ENCODE measurements around the gene TMEM128.
A peak's percentile ranks its signal among the peaks of the same experiment; 100 is the strongest.

Gene TMEM128

DNA sequence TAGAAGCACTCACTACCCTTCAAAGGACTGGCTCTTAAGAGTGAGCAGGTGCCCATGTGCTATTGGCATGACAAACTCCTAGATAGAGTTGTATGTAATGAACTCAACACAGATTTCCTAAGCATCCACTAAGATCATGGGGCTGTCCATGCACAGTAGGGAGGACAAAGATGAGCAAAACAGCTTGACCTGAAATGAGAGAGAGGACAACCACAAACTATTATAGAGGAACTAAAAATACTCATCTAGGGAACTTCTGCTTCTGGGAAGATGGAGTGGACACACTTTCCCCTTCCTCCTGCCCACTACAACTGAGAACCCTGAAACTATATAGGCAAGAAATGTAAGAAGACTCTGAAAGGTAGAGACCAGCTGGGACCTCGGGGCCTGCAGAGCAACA, 20.8 kb upstream of the TMEM128 start:
- 100% methylated on average over 1 of the region's 1 CpG for WGBS
- no peak overlapping the region for H2BK5ac ChIP-seq (ENCODE audit: low read depth, low read length, poor library complexity, severe bottlenecking)
- H2BK12ac ChIP-seq (ENCODE audit: low read length in 2 of 2) = no peak overlapping the region
- H2BK15ac ChIP-seq (ENCODE audit: low read depth, poor library complexity, severe bottlenecking) = no peak overlapping the region
- H2AFZ ChIP-seq (ENCODE audit: low read depth, low read length) = no peak overlapping the region
- H4K91ac ChIP-seq (ENCODE audit: low read length) = no peak overlapping the region
- H4K8ac ChIP-seq (ENCODE audit: low read length) = no peak overlapping the region
- H3K18ac ChIP-seq (ENCODE audit: low read depth in 1 of 2, low read length in 2 of 2) = no peak overlapping the region
- no peak overlapping the region for H2AK5ac ChIP-seq (ENCODE audit: low read length, severe bottlenecking)
- H3K4me1 ChIP-seq (ENCODE audit: control insufficient read depth, insufficient read depth, low read depth, low read length) = no peaks in the 10 kb centered on the region
- H3K79me1 ChIP-seq (replicated peaks; ENCODE audit: low read length, poor library complexity, severe bottlenecking) = peaks cover 2% of the 10 kb centered on the region
- H3K27me3 ChIP-seq (ENCODE audit: control insufficient read depth in 1 of 2, insufficient read depth in 1 of 2, low read length in 2 of 2) = no peaks in the 10 kb centered on the region
- no peak for DNase-seq
- no peak overlapping the region for H3K14ac ChIP-seq (ENCODE audit: low read length in 2 of 2)
- H2BK120ac ChIP-seq (ENCODE audit: low read depth, low read length) = no peak overlapping the region
- H3K9ac ChIP-seq (ENCODE audit: low read length) = no peak overlapping the region
- H3K4me2 ChIP-seq (ENCODE audit: low read length, poor library complexity, severe bottlenecking) = no peak overlapping the region
- H3K27ac ChIP-seq (ENCODE audit: low read length, poor library complexity, severe bottlenecking) = no peak overlapping the region
- H3K4ac ChIP-seq (ENCODE audit: low read depth in 1 of 2, low read length in 2 of 2) = no peak overlapping the region
- H3K23ac ChIP-seq (ENCODE audit: low read length in 2 of 2) = no peak overlapping the region
- H3K4me3 ChIP-seq (ENCODE audit: insufficient read depth in 1 of 2, low read depth in 1 of 2, low read length in 2 of 2) = no peak overlapping the region
- H3K9me3 ChIP-seq (ENCODE audit: control insufficient read depth, low read length) = no peaks in the 10 kb centered on the region
- peaks cover 20 to 54% of the 10 kb centered on the region in 2 experiments for H3K36me3 ChIP-seq (ENCODE audit: control insufficient read depth in 1 of 2, insufficient read depth in 2 of 2, low read depth in 1 of 2, low read length in 2 of 2)

DNA sequence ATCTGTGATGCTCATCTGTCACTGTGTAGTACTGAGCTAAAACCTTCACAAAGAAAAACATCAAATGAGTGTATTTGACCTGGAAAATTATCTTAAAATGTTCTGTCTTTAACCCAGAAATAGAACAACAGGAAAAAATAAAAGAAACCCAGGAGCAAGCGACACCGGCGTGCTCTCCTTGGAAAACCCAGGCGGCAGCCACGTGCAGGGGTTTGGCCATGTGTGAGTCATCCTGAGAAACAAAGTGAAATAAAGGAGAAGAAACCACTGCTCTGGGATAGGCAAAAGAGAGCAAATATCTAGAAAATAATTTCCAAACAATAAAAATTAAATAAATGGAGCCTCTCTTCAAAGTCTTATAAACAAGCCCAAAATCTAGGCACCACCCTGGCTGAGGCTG, 20.0 kb upstream of the TMEM128 start:
- no peak overlapping the region for H3K27ac ChIP-seq (ENCODE audit: low read length, poor library complexity, severe bottlenecking)

DNA sequence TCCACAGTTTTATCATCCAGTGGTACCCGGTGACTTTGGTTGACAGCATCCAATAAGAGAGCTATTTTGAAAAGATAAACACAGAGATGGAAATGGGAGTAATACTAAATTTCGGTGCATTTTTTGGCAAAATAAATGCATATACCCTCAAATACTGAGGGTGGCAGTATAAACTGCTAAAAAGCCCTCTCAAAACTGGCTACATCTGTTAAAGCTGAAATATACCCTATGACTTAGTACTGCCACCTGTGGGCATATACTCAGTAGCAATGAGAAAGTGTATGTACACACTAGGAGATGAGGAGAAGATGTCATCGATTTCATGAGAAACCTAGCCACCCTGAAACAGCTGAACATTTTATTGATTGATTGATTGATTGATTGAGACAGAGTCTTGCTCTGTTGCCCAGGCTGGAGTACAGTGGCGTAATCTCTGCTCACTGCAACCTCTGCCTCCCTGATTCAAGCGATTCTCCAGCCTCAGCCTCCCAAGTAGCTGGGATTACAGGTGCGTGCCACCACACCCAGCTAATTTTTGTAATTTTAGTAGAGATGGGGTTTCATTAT, 12.2 kb upstream of the TMEM128 start:
- no peak overlapping the region for H3K27ac ChIP-seq (ENCODE audit: low read length, poor library complexity, severe bottlenecking)
- WGBS = 92% methylated on average over 5 of the region's 6 CpGs

More for the DNA sequence above, 20.0 kb upstream of the TMEM128 start:
- WGBS = no CpG with 5 or more reads among the region's 5 CpGs
- Histone ChIP-seq H3K4me2 (ENCODE audit: low read length, poor library complexity, severe bottlenecking) (no peak overlapping the region), H3K4ac (ENCODE audit: low read depth in 1 of 2, low read length in 2 of 2) (no peak overlapping the region), H4K91ac (ENCODE audit: low read length) (no peak overlapping the region), H2AK5ac (ENCODE audit: low read length, severe bottlenecking) (no peak overlapping the region), H4K8ac (ENCODE audit: low read length) (no peak overlapping the region), H2AFZ (ENCODE audit: low read depth, low read length) (no peak overlapping the region), H3K79me1 (replicated peaks; ENCODE audit: low read length, poor library complexity, severe bottlenecking) (no peaks in the 10 kb centered on the region), H2BK5ac (ENCODE audit: low read depth, low read length, poor library complexity, severe bottlenecking) (no peak overlapping the region), H2BK120ac (ENCODE audit: low read depth, low read length) (no peak overlapping the region), H2BK15ac (ENCODE audit: low read depth, poor library complexity, severe bottlenecking) (no peak overlapping the region), H3K9ac (ENCODE audit: low read length) (no peak overlapping the region), H2BK12ac (ENCODE audit: low read length in 2 of 2) (no peak overlapping the region), H3K4me1 (ENCODE audit: control insufficient read depth, insufficient read depth, low read depth, low read length) (no peaks in the 10 kb centered on the region), H3K27me3 (ENCODE audit: control insufficient read depth in 1 of 2, insufficient read depth in 1 of 2, low read length in 2 of 2) (peaks cover 0 to 4% of the 10 kb centered on the region in 2 experiments), H3K4me3 (ENCODE audit: insufficient read depth in 1 of 2, low read depth in 1 of 2, low read length in 2 of 2) (no peak overlapping the region), H3K18ac (ENCODE audit: low read depth in 1 of 2, low read length in 2 of 2) (no peak overlapping the region), H3K36me3 (ENCODE audit: control insufficient read depth in 1 of 2, insufficient read depth in 2 of 2, low read depth in 1 of 2, low read length in 2 of 2) (peaks cover 13 to 46% of the 10 kb centered on the region in 2 experiments), H3K9me3 (ENCODE audit: control insufficient read depth, low read length) (no peaks in the 10 kb centered on the region), H3K14ac (ENCODE audit: low read length in 2 of 2) (no peak overlapping the region), H3K23ac (ENCODE audit: low read length in 2 of 2) (no peak overlapping the region)
- DNase-seq = peak; percentile 24

DNA sequence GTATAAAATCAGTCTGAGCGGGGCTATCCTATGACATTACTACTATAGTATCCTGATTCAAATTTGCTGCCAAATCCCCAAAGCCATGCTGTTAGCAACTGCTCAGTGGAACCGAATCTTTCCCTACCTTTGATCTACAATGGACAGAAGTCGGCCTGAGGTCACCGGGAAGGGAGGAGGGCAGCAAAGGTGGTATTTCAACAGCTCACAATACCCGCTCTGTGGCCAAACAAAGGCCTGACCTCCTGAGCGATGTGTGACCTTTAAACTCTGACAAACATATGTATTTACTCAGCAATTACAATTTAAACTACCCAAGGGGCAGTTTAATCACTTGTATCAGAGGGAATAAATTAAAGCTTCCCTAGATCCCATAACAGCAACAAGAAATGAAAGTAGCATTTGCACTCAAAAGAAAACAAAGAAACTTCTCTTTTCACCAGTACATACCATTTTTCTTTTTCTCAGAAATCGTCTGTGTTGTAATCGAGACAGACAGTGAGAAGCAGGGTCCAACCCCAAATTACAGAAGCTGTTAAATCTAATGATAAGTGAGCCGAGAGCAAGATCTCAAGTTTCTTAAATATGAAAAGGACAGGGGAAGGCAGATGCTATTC, 11.6 kb upstream of the TMEM128 start:
- no peaks in the 10 kb centered on the region for H3K36me3 ChIP-seq (ENCODE audit: control insufficient read depth in 1 of 2, insufficient read depth in 2 of 2, low read depth in 1 of 2, low read length in 2 of 2)

More for the DNA sequence above, 12.2 kb upstream of the TMEM128 start:
- Histone ChIP-seq H4K8ac (ENCODE audit: low read length) (no peak overlapping the region), H2AFZ (ENCODE audit: low read depth, low read length) (no peak overlapping the region), H3K36me3 (ENCODE audit: control insufficient read depth in 1 of 2, insufficient read depth in 2 of 2, low read depth in 1 of 2, low read length in 2 of 2) (no peaks in the 10 kb centered on the region), H2AK5ac (ENCODE audit: low read length, severe bottlenecking) (no peak overlapping the region), H3K79me1 (replicated peaks; ENCODE audit: low read length, poor library complexity, severe bottlenecking) (no peaks in the 10 kb centered on the region), H3K4me3 (ENCODE audit: insufficient read depth in 1 of 2, low read depth in 1 of 2, low read length in 2 of 2) (peak overlapping the region in 1 of 2 experiments; percentile 60), H3K4ac (ENCODE audit: low read depth in 1 of 2, low read length in 2 of 2) (no peak overlapping the region), H3K27me3 (ENCODE audit: control insufficient read depth in 1 of 2, insufficient read depth in 1 of 2, low read length in 2 of 2) (peaks cover 17 to 22% of the 10 kb centered on the region in 2 experiments), H3K4me1 (ENCODE audit: control insufficient read depth, insufficient read depth, low read depth, low read length) (no peaks in the 10 kb centered on the region), H3K4me2 (ENCODE audit: low read length, poor library complexity, severe bottlenecking) (no peak overlapping the region), H4K91ac (ENCODE audit: low read length) (no peak overlapping the region), H2BK15ac (ENCODE audit: low read depth, poor library complexity, severe bottlenecking) (no peak overlapping the region), H2BK12ac (ENCODE audit: low read length in 2 of 2) (no peak overlapping the region), H2BK120ac (ENCODE audit: low read depth, low read length) (no peak overlapping the region), H2BK5ac (ENCODE audit: low read depth, low read length, poor library complexity, severe bottlenecking) (no peak overlapping the region), H3K23ac (ENCODE audit: low read length in 2 of 2) (no peak overlapping the region), H3K14ac (ENCODE audit: low read length in 2 of 2) (no peak overlapping the region), H3K18ac (ENCODE audit: low read depth in 1 of 2, low read length in 2 of 2) (no peak overlapping the region), H3K9ac (ENCODE audit: low read length) (peak overlapping the region; percentile 70), H3K9me3 (ENCODE audit: control insufficient read depth, low read length) (no peaks in the 10 kb centered on the region)
- peak; percentile 48 for DNase-seq

More for the DNA sequence above, 11.6 kb upstream of the TMEM128 start:
- H3K4me2 ChIP-seq (ENCODE audit: low read length, poor library complexity, severe bottlenecking) = no peak overlapping the region
- WGBS = 74% methylated on average over 9 of the region's 9 CpGs
- H4K8ac ChIP-seq (ENCODE audit: low read length) = no peak overlapping the region
- DNase-seq = no peak
- no peak overlapping the region for H3K23ac ChIP-seq (ENCODE audit: low read length in 2 of 2)
- peaks cover 24 to 26% of the 10 kb centered on the region in 2 experiments for H3K27me3 ChIP-seq (ENCODE audit: control insufficient read depth in 1 of 2, insufficient read depth in 1 of 2, low read length in 2 of 2)
- no peak overlapping the region for H3K4ac ChIP-seq (ENCODE audit: low read depth in 1 of 2, low read length in 2 of 2)
- no peak overlapping the region for H2BK5ac ChIP-seq (ENCODE audit: low read depth, low read length, poor library complexity, severe bottlenecking)
- peak overlapping the region in 1 of 2 experiments; percentile 60 for H3K4me3 ChIP-seq (ENCODE audit: insufficient read depth in 1 of 2, low read depth in 1 of 2, low read length in 2 of 2)
- no peak overlapping the region for H3K18ac ChIP-seq (ENCODE audit: low read depth in 1 of 2, low read length in 2 of 2)
- H3K27ac ChIP-seq (ENCODE audit: low read length, poor library complexity, severe bottlenecking) = no peak overlapping the region
- peak overlapping the region; percentile 70 for H3K9ac ChIP-seq (ENCODE audit: low read length)
- H2BK120ac ChIP-seq (ENCODE audit: low read depth, low read length) = no peak overlapping the region
- no peaks in the 10 kb centered on the region for H3K79me1 ChIP-seq (replicated peaks; ENCODE audit: low read length, poor library complexity, severe bottlenecking)
- H2BK12ac ChIP-seq (ENCODE audit: low read length in 2 of 2) = no peak overlapping the region
- H2AK5ac ChIP-seq (ENCODE audit: low read length, severe bottlenecking) = no peak overlapping the region
- H2AFZ ChIP-seq (ENCODE audit: low read depth, low read length) = no peak overlapping the region
- no peaks in the 10 kb centered on the region for H3K4me1 ChIP-seq (ENCODE audit: control insufficient read depth, insufficient read depth, low read depth, low read length)
- no peaks in the 10 kb centered on the region for H3K9me3 ChIP-seq (ENCODE audit: control insufficient read depth, low read length)
- H4K91ac ChIP-seq (ENCODE audit: low read length) = no peak overlapping the region
- H3K14ac ChIP-seq (ENCODE audit: low read length in 2 of 2) = no peak overlapping the region
- H2BK15ac ChIP-seq (ENCODE audit: low read depth, poor library complexity, severe bottlenecking) = no peak overlapping the region
